NCI-H2107 (cell line): ENCODE data around the gene CIAPIN1.
"Not testable (repeated sequence)": the region's sequence is repeated elsewhere in the genome, so short reads cannot be mapped to it uniquely, and the experiment has no call there.

Source experiments
- DNase-seq: peaks from one replicate; lab custom pipeline; 2025; lab: John Stamatoyannopoulos, UW

CIAPIN1 gene

DNA sequence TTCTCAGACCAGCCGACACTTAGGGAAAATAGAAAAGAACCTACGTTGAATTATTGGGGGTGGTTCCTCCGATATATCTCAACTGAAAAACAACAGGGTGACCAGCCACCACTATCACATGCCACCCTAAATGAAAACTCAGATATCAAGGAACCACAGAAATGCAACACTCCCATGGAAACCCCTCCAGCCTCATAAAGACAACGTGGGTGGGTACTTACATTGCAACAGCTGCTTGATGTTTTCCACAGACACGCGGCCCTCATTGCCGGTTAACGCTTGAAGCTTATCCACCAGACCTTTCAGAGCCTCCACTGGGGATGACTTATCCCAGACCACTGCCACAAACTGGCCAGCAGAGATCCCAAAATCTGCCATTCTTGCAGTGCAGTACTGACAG is 6.6 kb downstream of the CIAPIN1 start:
- not testable (repeated sequence) for DNase-seq

- not testable (repeated sequence) for DNase-seq
These were observed 7.2 kb downstream of the CIAPIN1 start for GRCh38 chr16:57439947-57440346.

DNA sequence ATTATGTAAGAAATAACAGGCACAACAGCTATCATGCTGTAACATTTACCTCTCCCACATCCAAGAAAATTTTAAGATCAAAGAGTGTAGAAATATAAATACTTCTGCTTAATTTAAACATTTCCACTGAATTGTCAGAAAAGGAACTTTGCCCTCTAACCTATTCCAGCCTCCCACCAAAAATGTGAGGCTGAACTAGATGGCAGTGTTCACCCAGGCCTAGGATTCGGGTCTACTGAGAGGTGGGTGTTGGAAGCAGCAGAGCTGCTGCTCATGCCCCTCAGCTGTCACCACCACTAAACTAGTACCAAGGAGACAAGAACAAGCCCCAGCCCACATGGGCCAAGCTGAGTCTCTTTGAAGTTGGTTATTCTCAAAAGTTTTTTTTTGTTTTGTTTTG is 11.3 kb downstream of the CIAPIN1 start:
- no peak for DNase-seq

- no peak for DNase-seq
These were observed 13.2 kb downstream of the CIAPIN1 start for GRCh38 chr16:57434003-57434402.

GRCh38 chr16:57432989-57433388 is 14.2 kb downstream of the CIAPIN1 start:
- DNase-seq = no peak

DNA sequence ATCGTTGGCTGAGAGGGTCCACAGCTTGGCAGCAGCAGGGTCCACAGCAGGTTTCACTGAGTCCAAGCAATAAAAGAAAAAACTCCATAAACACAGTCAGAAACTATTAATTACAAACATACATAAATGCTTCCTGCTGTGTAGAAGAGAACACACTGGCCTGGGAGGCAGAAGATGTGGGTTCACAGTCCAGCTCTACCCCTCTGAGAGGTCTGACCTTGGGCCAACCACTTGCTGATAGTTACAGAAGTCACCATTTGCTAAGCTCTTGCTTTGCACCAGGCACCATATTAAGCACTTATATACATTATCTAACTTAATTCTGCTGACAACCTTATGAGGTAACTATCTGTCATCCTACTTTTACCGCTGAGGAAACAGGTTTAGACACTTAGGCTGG is 14.7 kb downstream of the CIAPIN1 start:
- DNase-seq = no peak

GRCh38 chr16:57430955-57431354 is 16.2 kb downstream of the CIAPIN1 start:
- DNase-seq = no peak

DNA sequence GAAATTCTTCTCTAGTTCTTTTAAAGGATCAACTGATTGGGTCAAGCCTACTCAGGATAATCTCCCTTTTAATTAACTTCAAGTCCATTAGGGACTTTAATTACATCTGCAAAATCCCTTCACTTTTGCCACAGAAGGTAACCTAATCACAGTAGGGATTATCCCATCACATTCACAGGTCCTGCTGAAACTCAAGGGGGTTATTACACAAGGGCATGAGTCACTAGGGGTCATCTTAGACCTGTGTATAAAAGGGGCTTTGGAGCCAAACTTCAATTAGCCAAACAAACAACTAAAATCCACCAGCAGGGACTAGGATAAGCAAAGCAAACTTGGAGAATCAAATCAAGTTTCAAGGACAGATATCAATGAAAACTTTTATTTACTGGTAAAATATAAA is 19.4 kb downstream of the CIAPIN1 start:
- no peak for DNase-seq

GRCh38 chr16:57427307-57427706 is 19.9 kb downstream of the CIAPIN1 start:
- no peak for DNase-seq

DNA sequence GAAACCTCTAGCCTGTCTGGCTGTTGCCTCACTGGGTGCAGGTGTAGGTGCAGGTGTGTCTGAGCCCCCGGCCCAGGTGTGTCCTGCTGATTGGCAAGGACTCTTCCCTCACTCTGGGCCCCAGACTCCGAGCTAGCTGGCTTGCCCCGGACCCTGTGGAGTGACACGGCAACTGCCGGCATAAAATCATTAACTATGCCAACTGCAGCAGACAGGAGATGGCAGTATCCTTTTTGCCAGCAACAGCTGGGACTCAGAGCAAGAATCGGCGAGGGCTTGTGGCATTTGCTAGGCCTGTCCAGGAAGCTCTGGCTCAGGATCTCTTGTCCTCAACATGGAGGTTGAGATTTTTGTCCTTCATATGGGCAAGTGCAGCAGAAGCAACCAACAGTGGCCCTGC is 20.8 kb downstream of the CIAPIN1 start:
- no peak for DNase-seq

GRCh38 chr16:57424583-57424982 is 22.6 kb downstream of the CIAPIN1 start:
- DNase-seq = no peak

GRCh38 chr16:57423152-57423551 is 24.0 kb downstream of the CIAPIN1 start:
- no peak for DNase-seq

GRCh38 chr16:57422026-57422944 is 24.9 kb downstream of the CIAPIN1 start:
- peak; percentile 1 for DNase-seq

GRCh38 chr16:57419506-57419905 is 27.7 kb downstream of the CIAPIN1 start:
- DNase-seq = no peak

GRCh38 chr16:57416084-57416483 is 31.1 kb downstream of the CIAPIN1 start:
- no peak for DNase-seq

DNA sequence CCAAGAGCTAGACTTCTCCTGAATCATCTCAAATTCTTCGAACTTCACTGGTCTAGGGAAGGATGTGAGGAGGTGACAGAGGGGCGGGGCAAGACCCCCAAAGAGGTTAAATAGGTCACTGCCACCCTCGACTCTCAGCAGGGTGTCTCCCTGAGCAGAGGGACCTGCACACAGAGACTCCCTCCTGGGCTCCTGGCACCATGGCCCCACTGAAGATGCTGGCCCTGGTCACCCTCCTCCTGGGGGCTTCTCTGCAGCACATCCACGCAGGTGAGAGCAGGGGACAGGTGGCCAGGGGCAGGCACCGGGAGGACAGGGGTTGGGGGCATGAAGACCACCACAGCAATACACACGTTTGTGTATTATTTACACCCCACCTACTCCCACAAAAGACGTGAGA is 33.5 kb downstream of the CIAPIN1 start:
- DNase-seq = no peak

- DNase-seq = no peak
These were observed 33.9 kb downstream of the CIAPIN1 start for GRCh38 chr16:57413301-57413730.

DNA sequence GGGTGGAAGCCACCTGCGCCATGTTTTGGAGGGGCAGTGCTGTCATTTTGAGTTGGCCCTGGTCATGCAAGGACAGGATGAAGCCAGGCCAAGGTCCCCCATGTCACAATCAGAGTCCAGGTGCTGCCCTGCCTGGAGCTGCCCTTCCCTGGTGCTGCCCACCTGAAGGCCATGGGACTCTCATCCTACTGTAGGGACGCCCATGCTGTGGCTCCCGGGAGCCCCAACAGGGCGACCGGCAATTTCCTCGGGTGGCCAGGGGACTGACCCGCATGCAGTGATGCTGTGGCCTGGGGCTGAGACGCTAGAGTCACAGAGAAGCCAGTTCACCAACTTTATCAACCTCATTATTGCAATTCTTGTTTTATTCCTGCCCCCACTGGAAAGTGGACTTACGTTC is 34.6 kb downstream of the CIAPIN1 start:
- no peak for DNase-seq

DNA sequence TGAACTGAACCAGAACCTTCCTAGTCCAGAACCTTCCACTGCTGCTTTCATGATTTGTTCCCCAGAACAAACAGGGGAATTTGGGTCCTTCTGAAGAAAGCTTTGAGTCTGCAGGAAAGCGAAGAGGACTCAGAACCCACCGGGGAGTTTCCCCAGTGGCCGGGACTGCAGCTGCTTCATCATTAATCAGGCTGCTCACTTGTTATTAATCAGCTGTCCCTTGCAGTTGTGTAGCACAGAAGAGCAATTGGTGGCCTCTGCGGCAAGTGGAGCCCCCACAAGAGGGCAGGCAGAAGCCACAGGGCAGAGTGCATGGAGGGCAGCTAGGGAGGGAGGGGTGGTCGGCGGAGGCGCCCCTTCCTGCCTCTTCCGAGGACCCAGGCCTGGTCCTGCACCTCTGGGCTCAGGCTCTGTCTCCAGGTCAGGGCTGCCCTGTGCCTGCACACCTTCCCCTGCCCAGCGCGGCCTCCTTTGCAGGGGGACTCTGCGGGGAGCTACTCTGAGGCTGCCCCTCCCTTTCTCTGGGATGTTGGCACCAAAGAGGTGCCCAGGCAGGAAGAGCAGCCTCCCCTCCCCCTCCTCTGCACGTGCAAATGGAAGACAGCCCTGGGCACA is 35.7 kb downstream of the CIAPIN1 start:
- DNase-seq = no peak

- peak; percentile 9 for DNase-seq
These were observed 37.2 kb downstream of the CIAPIN1 start for GRCh38 chr16:57409870-57410587.

- DNase-seq = no peak
These were observed 38.1 kb downstream of the CIAPIN1 start for GRCh38 chr16:57409065-57409464.

GRCh38 chr16:57407521-57408353 is 39.4 kb downstream of the CIAPIN1 start:
- no peak for DNase-seq
